GM23338 (cell line): ENCODE data around the gene SPIRE1. TPM values are rescaled to one million over a fixed set of nuclear protein-coding genes. Genes with fewer than 3 reads are reported as not detected.

Experiments used
- ATAC-seq: fragments of 200-7000 bp; cut with Tn5 transposase; 3 replicates; pipeline ENCODE4 v1.9.1; 2020
- DNase-seq: peaks from one replicate; pipeline ENCODE4 v3.0.0-alpha.2; 2015; ENCODE audit warnings: low spot score
- H2AFZ ChIP-seq: fragments of 200-600 bp; sonication (generic); 2 replicates; pipeline ENCODE4 v1.8.0; 2016; ENCODE audit warnings: antibody characterized with exemption, mild to moderate bottlenecking, moderate library complexity
- H3F3A ChIP-seq: fragments of 200-600 bp; sonication (generic); replicated peaks from 2 replicates; pipeline ENCODE4 v1.8.0; 2017; ENCODE audit warnings: antibody characterized with exemption, mixed run types, low read depth
- H3K27ac ChIP-seq: fragments of 200-600 bp; sonication (generic); 2 replicates; pipeline ENCODE4 v1.6.1; 2016; ENCODE audit warnings: low read depth
- H3K27me3 ChIP-seq: fragments of 200-600 bp; sonication (generic); 2 replicates; pipeline ENCODE4 v1.8.0; 2016; ENCODE audit warnings: mild to moderate bottlenecking, mixed run types, moderate library complexity; ENCODE audit not compliant: insufficient read depth
- H3K36me3 ChIP-seq: fragments of 200-600 bp; sonication (generic); 2 replicates; pipeline ENCODE4 v1.8.0; 2016; ENCODE audit warnings: mild to moderate bottlenecking; ENCODE audit not compliant: insufficient read depth
- H3K4me1 ChIP-seq: fragments of 200-600 bp; sonication (generic); 2 replicates; pipeline ENCODE4 v1.8.0; 2016; ENCODE audit warnings: mild to moderate bottlenecking, moderate library complexity; ENCODE audit not compliant: insufficient read depth
- H3K4me2 ChIP-seq: fragments of 200-600 bp; sonication (generic); 2 replicates; pipeline ENCODE4 v1.7.1; 2017; ENCODE audit warnings: mixed run types
- H3K4me3 ChIP-seq: fragments of 200-600 bp; sonication (generic); 2 replicates; pipeline ENCODE4 v1.6.1; 2016; ENCODE audit warnings: mixed run types
- H3K79me2 ChIP-seq: fragments of 200-600 bp; sonication (generic); replicated peaks from 2 replicates; pipeline ENCODE4 v1.8.0; 2017; ENCODE audit warnings: mild to moderate bottlenecking; ENCODE audit not compliant: insufficient read depth
- H3K9me2 ChIP-seq: fragments of 200-600 bp; sonication (generic); 2 replicates; pipeline ENCODE4 v1.8.0; 2017; ENCODE audit not compliant: insufficient read depth
- H4K20me1 ChIP-seq: fragments of 200-600 bp; sonication (generic); replicated peaks from 2 replicates; pipeline ENCODE4 v1.8.0; 2017; ENCODE audit warnings: mild to moderate bottlenecking; ENCODE audit not compliant: insufficient read depth
- H3K27ac Mint-ChIP-seq: 2 replicates; pipeline ENCODE4 v1.8.0; 2020; ENCODE audit warnings: inconsistent platforms, mild to moderate bottlenecking, moderate library complexity, mixed read lengths
- H3K27me3 Mint-ChIP-seq: 3 replicates; pipeline ENCODE4 v1.8.0; 2022; ENCODE audit warnings: low read depth, mild to moderate bottlenecking, moderate library complexity, mixed read lengths, inconsistent platforms; ENCODE audit not compliant: insufficient read depth, poor library complexity
- H3K36me3 Mint-ChIP-seq: 3 replicates; pipeline ENCODE4 v1.8.0; 2021; ENCODE audit warnings: low read depth, mild to moderate bottlenecking, inconsistent platforms, moderate library complexity, mixed read lengths
- H3K4me1 Mint-ChIP-seq: 3 replicates; pipeline ENCODE4 v1.8.0; 2020; ENCODE audit warnings: mild to moderate bottlenecking, inconsistent platforms, mixed read lengths
- H3K4me3 Mint-ChIP-seq: 3 replicates; pipeline ENCODE4 v1.8.0; 2021; ENCODE audit warnings: moderate library complexity, mild to moderate bottlenecking, inconsistent platforms, mixed read lengths
- H3K9me3 Mint-ChIP-seq: 3 replicates; pipeline ENCODE4 v1.8.0; 2020; ENCODE audit warnings: moderate library complexity, mild to moderate bottlenecking, inconsistent platforms, mixed read lengths
- CREB1 ChIP-seq: fragments of 250-450 bp; sonication (Bioruptor Pico); IDR thresholded peaks from 2 replicates; pipeline ENCODE4 v1.5.0; 2020; ENCODE audit warnings: low read depth, mild to moderate bottlenecking, moderate library complexity
- CTCF ChIP-seq, 2 experiments: fragments of 200-600 bp in 1 of 2; sonication (generic) in 1 of 2; conservative IDR thresholded peaks; 2 replicates each; pipeline versions ENCODE4 v1.5.1 to v1.6.1; 2016 to 2017; ENCODE audit warnings: antibody characterized with exemption in 2 of 2, low read depth in 2 of 2, mild to moderate bottlenecking in 2 of 2, moderate library complexity in 1 of 2
- ETS1 ChIP-seq: IDR thresholded peaks from 2 replicates; pipeline ENCODE4 v1.6.1; 2016; ENCODE audit warnings: antibody characterized with exemption
- EZH2 ChIP-seq: fragments of 200-600 bp; sonication (generic); IDR thresholded peaks from one replicate; pipeline ENCODE4 v1.8.0; 2017; ENCODE audit warnings: antibody characterized with exemption, mild to moderate bottlenecking, low read depth; ENCODE audit not compliant: unreplicated experiment
- EZH2phosphoT487 ChIP-seq: fragments of 200-600 bp; sonication (generic); IDR thresholded peaks from one replicate; pipeline ENCODE4 v1.8.1; 2018; ENCODE audit warnings: antibody characterized with exemption; ENCODE audit not compliant: unreplicated experiment
- JUNB ChIP-seq: IDR thresholded peaks from one replicate; pipeline ENCODE4 v1.6.1; 2016; ENCODE audit warnings: antibody characterized with exemption; ENCODE audit not compliant: unreplicated experiment
- NANOG ChIP-seq: IDR thresholded peaks from 2 replicates; pipeline ENCODE4 v1.6.1; 2016; ENCODE audit warnings: antibody characterized with exemption, borderline replicate concordance
- POLR2AphosphoS5 ChIP-seq: IDR thresholded peaks from 2 replicates; pipeline ENCODE4 v1.6.1; 2016; ENCODE audit warnings: antibody characterized with exemption, low read depth
- REST ChIP-seq: IDR thresholded peaks from one replicate; pipeline ENCODE4 v1.6.1; 2018; ENCODE audit warnings: antibody characterized with exemption; ENCODE audit not compliant: unreplicated experiment
- STAT1 ChIP-seq: IDR thresholded peaks from one replicate; pipeline ENCODE4 v1.6.1; 2016; ENCODE audit warnings: antibody characterized with exemption; ENCODE audit not compliant: unreplicated experiment
- ZNF114 ChIP-seq: fragments of 250-450 bp; sonication (Bioruptor Pico); IDR thresholded peaks from 2 replicates; pipeline ENCODE4 v1.5.0; 2020; ENCODE audit warnings: mild to moderate bottlenecking, moderate library complexity
- ZNF331 ChIP-seq: fragments of 250-450 bp; sonication (Bioruptor Pico); IDR thresholded peaks from 2 replicates; pipeline ENCODE4 v1.5.0; 2020; ENCODE audit warnings: low read depth, mild to moderate bottlenecking, moderate library complexity
- ZNF462 ChIP-seq: fragments of 250-450 bp; sonication (Bioruptor Pico); IDR thresholded peaks from 2 replicates; pipeline ENCODE4 v1.5.0; 2020; ENCODE audit warnings: mild to moderate bottlenecking, moderate library complexity
- polyA plus RNA-seq: library from polyadenylated mRNA; unstranded; fragments of >200 nt; fragmentation: Nextera tagmentation; extraction: Ambion mirVana; gene quantifications from 2 replicates; pipeline ENCODE4 v1.2.1, GENCODE V29; 2016
- total RNA-seq: library from RNA; depleted of rRNA; stranded (reverse); fragments of >200 nt; shearing (Covaris generic); gene quantifications from 2 replicates; pipeline ENCODE4 v1.2.3, GENCODE V29; 2014

The SPIRE1 gene
- total and polyA plus RNA-seq, 2 experiments from 2014 or later: 2.9 to 15.5 TPM

- no peak for TF ChIP-seq EZH2
- no peak for TF ChIP-seq CTCF (conservative IDR thresholded peaks at IDR 0.05; ENCODE audit: low read depth in 2 of 2)
- no peak for TF ChIP-seq ZNF114 (CRISPR knock-in tag)
- TF ChIP-seq NANOG: no peak
- no peak for TF ChIP-seq JUNB
- TF ChIP-seq EZH2phosphoT487: no peak
- TF ChIP-seq REST: no peak
- TF ChIP-seq POLR2AphosphoS5: no peak
- no peak for TF ChIP-seq CREB1
- TF ChIP-seq ZNF462 (CRISPR knock-in tag): no peak
- TF ChIP-seq ETS1: no peak
- TF ChIP-seq ZNF331 (CRISPR knock-in tag): no peak
- TF ChIP-seq STAT1: no peak
- no peak overlapping the region for H3K4me3 ChIP-seq
- Mint-ChIP-seq H3K36me3 (peaks cover 11% of the 10 kb centered on the region; the same call in 2 of the 3 replicates), H3K4me1 (no peaks in the 10 kb centered on the region), H3K27ac (no peak overlapping the region), H3K4me3 (no peak overlapping the region), H3K27me3 (peaks cover 5% of the 10 kb centered on the region), H3K9me3 (peaks cover 14% of the 10 kb centered on the region)
- no peak overlapping the region for H3K4me2 ChIP-seq
- no peaks in the 10 kb centered on the region for H3K36me3 ChIP-seq
- H2AFZ ChIP-seq: no peak overlapping the region
- H3K79me2 ChIP-seq: no peaks in the 10 kb centered on the region
- H4K20me1 ChIP-seq: no peaks in the 10 kb centered on the region
- ATAC-seq: no peak
- no peaks in the 10 kb centered on the region for H3K4me1 ChIP-seq
- H3K9me2 ChIP-seq: no peaks in the 10 kb centered on the region
- no peaks in the 10 kb centered on the region for H3K27me3 ChIP-seq
- H3F3A ChIP-seq: no peaks in the 10 kb centered on the region
- no peak overlapping the region for H3K27ac ChIP-seq
- DNase-seq: no peak
Observed at GRCh38 chr18:12543697-12544096, 114.2 kb downstream of the SPIRE1 start.
